Posterior vena cava (tissue), 2 donors: ENCODE measurements around the gene ZNF33B. TPM values are rescaled to one million over a fixed set of nuclear protein-coding genes. Genes with fewer than 3 reads are reported as not detected.
"Not testable (repeated sequence)": the region's sequence is repeated elsewhere in the genome, so short reads cannot be mapped to it uniquely, and the experiment has no call there.

ENCODE experiments used
- DNase-seq: peaks from one replicate; pipeline ENCODE4 v3.0.0-alpha.2; 2020; ENCODE audit warnings: low spot score
- intact Hi-C, 2 donors: fragments of 100-400 bp; cut with DNase I; formaldehyde crosslinking; loops; one replicate each; pipeline versions ENCODE4 v1.14.1 to v1.14.2; 2022 to 2023
- total RNA-seq, 2 donors: library from RNA; stranded (reverse); fragmentation: NEBNext Ultra II Directional; extraction: Animal tissue kit (Norgen Biotek cat#: 25700); gene quantifications; one replicate each; pipeline ENCODE4 v1.2.1, GENCODE V29; 2021
- donor health status: DM: yes; HTN: yes; CAD: no.
- donor health status: DM: yes; HTN: yes; CAD: no.

ZNF33B gene
- total RNA-seq, 2 donors from 2014 or later, result 11.1 to 12.2 TPM

DNA sequence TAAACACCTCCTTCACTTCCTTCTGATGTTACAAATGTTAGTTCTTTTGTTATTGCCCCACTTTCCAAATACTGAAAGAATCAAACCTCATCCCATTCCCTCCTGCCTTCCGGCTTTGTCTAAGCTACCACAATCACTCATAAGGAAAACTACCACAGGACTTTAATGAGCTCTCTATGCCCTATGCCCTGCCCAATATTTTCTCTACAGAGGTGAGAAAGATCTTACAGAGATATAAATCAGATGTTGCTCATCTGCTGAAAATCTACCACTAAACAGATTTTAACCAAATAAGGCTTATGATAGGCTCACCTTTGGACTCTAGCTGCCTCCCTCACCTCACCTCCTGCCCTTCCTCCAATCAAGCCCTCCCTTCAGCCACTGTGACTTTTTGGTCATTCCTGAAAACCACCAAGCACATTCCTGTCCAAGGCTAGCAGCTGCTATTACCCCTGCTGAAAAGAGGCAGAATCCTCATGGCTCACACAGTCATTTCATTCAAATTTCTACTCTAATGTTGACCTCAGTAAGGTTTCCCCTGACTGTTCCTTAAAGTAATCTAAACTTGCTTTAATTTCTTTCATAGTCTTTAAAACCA is 7.7 kb downstream of the ZNF33B start:
- intact Hi-C loops, result no loop called here

GRCh38 chr10:42623929-42624328 is 14.4 kb downstream of the ZNF33B start:
- intact Hi-C loops, result no loop called here
- no peak for DNase-seq

More for the DNA sequence above, 7.7 kb downstream of the ZNF33B start:
- DNase-seq, result no peak

- no peak for DNase-seq
- intact Hi-C loops, result no loop called here
These were observed 19.9 kb downstream of the ZNF33B start for GRCh38 chr10:42618424-42618823.

- intact Hi-C loops, result no loop called here
- no peak for DNase-seq
These were observed 23.0 kb downstream of the ZNF33B start for GRCh38 chr10:42615419-42615818.

DNA sequence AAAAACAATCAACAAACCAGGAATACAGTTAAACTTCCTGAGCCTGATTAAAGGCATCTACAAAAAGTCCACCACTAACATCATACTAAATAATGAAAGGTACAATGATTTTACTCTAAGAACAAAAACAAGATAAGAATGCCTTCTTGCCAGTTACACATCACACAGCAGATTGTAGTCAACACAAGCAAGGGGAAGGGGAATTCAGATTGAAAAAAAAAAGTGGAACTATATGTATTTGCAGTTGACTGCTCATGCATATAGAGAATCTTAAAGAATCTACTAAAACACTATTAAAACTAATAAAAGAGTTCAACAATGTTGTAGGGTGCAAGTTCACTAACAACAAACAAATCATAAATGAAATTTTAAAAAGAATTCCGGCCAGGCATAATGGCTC is 28.5 kb downstream of the ZNF33B start:
- intact Hi-C loops, result no loop called here
- DNase-seq, result no peak

DNA sequence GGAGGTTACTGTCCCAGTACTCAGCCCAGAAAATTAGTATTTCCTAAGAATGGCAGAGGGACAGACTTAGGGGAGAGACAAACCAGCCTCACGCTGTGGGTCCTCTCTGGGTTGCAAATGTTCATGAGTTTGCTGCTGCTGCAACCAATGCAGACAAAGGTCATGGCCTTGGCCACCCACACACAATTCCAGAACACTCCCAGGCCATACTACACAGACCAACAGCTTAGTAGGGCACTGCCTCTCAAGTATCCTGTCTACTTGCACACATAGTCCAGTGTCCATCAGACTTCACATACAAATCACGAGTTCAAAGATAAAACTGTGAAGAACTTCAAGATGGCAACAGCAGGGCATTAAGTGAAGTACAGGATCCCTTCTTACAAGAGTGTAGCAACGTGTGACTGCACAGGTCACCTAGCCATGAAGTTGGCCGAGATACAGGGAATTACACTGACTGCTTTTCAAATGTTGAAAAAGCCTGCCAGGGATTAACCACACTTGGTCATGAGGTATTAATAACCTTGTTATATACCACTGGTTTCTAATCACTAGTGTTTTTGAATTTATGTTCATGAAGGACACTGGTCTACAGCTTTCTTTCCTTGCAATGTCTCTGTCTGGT is 40.0 kb downstream of the ZNF33B start:
- DNase-seq, result no peak
- intact Hi-C loops, result no loop called here

- intact Hi-C loops, result no loop called here
- no peak for DNase-seq
These were observed 42.2 kb downstream of the ZNF33B start for GRCh38 chr10:42596196-42596595.

DNA sequence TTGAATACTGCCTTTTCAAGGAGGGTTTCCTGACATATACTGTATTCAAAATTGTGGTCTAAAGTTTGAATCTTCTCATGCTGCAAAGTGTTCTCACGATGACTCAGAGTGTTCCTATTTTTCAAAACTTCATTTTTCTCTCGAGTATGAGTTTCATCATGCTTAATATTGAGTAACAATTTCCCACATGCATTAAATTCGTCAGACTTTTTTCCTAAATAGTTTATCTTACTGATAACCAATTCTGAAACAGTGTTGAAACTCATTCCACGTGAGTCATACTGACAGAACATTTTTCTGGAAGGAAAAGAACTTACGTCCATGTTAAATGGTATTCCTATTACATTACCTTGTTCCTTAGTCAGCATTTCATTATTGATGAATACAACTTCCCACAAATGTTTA is 44.1 kb downstream of the ZNF33B start:
- intact Hi-C loops, result no loop called here
- DNase-seq, result no peak

DNA sequence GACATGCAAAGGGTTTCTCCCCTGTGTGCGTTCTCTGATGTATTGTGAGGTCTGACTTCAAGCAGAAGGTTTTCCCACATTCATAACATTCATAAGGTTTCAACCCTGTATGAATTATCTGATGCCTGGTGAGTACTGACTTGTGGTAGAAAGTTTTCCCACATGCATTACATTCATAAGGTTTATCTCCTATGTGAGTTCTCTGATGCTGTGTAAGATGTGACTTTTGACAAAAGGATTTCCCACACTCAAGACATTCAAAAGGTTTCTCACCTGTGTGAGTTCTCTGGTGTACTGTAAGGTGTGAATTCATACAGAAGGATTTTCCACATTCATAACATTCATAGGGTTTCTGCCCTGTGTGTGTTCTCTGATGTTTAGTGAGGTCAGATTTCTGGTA is 45.1 kb downstream of the ZNF33B start:
- DNase-seq, result no peak
- intact Hi-C loops, result no loop called here

- DNase-seq, result peak; percentile 64
- intact Hi-C loops, result no loop called here
These were observed 54.5 kb downstream of the ZNF33B start for GRCh38 chr10:42583828-42584227.

DNA sequence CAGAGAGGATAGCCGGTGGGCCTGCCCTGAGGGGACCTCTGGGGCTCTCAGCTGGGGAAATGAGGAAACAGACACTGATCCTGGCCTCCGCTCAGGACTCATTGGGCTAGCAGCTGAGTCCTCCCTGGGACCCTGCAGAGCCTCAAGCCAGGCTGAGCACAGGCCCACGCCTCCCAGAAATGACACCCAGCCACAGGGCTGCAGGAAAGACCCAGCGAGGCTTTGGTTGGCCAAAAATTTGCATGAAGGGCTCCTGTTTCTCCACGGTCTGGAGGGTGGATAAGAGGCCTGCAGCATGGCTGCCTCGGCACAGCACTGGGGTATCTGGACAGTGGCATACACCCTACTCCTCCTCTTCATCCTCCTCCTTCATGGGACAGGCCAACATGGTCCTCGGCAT is 60.4 kb downstream of the ZNF33B start:
- no peak for DNase-seq
- intact Hi-C loops, result no loop called here

- DNase-seq, result no peak
- intact Hi-C loops, result no loop called here
These were observed 62.0 kb downstream of the ZNF33B start for GRCh38 chr10:42576338-42576737.

DNA sequence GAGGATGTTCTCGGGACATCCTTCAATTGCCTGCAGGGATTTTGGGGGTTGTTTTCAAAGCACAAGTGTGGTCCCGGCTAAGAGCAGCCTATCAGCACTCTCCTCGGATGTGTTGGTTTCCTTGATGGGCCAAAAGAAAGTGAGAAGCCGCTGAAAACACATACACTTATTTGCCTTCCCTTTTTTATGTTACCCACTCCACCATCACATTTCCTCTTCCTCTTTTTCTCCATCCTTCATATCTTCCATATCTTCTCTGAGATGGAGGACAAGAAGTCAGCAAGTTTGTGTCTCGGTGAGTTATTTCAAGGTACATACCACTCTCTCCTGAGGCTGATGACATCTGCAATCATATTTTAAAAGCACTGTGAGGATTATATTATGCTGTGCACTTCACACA is 64.0 kb downstream of the ZNF33B start:
- intact Hi-C loops, result no loop called here
- DNase-seq, result no peak

DNA sequence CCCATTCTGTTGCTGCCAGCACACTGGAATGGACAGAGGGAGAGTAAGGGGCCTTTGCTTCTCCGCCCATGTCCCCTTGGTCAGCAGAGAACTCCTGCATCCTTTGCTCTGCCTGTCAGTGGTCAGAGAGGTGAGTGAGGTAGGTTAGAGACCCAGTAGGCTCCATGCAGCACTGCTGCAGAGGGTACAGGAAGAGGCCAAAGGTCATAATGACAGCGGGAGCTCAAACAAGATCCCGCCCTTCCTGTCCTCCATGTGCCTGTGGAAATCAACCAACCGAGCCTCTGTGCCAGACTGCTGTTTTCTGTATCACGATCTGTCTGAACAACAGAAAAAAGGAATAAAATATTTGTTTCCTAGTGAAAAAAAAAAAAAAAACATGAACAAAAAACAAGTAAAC is 81.4 kb downstream of the ZNF33B start:
- intact Hi-C loops, result no loop called here
- no peak for DNase-seq

- DNase-seq, intact Hi-C loops: not testable (repeated sequence)
These were observed 84.8 kb downstream of the ZNF33B start for GRCh38 chr10:42553576-42553975.

- DNase-seq, result no peak
- intact Hi-C loops, result no loop called here
These were observed 85.3 kb downstream of the ZNF33B start for GRCh38 chr10:42553064-42553407.

DNA sequence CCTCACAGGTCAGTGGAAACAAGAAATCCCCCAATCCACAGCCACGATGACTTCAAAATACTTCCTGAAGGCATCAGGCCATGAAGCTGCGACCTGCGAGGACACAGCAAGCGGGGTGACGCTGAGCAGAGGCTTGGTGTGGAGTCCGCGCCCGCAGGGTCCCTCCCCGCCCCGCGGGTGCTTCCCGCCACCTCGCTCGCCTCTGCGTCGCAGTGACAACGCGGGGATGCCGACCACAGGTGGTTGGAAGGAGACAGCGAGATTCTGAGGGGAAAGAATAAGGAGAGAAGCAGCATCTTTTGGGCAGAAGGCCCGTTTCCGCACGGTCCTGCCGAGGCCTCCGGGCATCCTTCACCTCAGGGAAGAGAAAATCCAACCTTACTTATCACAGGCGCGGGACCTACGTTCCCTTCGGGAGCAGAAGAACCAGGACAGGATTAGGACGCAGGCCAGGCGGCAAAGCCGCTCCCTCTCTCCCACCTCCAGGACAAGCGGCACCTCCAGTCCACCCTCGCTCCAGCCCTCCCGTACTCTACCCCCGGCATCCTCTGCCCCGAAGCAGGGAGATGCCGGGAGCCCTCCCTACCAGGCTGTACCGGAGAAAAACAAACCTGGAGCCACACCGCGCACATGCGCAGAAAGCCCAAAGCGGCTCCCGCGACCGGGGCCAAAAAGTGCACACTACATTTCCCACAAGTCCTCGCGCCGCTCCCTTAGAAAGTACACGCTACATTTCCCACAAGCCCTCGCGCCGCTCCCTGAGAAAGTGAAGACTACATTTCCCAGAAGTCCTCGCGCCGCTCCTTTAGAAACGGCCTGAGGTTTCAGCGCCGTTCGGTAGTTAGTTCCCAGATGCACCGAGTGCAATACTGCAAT is 85.9 kb downstream of the ZNF33B start:
- intact Hi-C loops, result no loop called here
- DNase-seq, result peak; percentile 98

GRCh38 chr10:42551582-42552187 is 86.7 kb downstream of the ZNF33B start:
- DNase-seq, result no peak
- intact Hi-C loops, result no loop called here

DNA sequence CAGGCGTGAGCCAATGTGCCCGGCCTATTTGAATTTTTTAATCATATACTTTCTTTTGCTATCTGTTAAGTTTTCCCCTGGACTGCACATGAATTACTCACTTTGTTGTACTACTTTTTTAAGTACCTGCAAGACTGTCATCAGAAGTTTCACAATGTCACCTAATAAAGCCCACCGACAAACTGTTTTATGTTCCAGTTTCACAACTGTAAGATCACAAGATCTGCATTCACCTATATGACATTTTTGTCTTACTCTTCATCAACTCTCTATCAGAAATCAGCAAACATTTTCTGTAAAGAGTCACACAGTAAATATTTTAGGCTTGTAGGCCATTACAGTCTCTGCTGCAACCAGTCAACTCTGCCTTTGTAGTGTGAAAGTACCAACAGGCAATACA is 88.5 kb downstream of the ZNF33B start:
- intact Hi-C loops, result no loop called here
- DNase-seq, result no peak

- DNase-seq, result no peak
- intact Hi-C loops, result no loop called here
These were observed 90.1 kb downstream of the ZNF33B start for GRCh38 chr10:42548254-42548653.
